Sigmoid colon (tissue), 7 donors: Measurements from ENCODE around the gene PTCH1. TPM values are rescaled to one million over a fixed set of nuclear protein-coding genes. Genes with fewer than 3 reads are reported as not detected.

Experiments
- DNase-seq: peaks from one replicate; pipeline ENCODE4 v3.0.0-alpha.2; 2019
- H3K27ac ChIP-seq, 4 donors: fragments of 200-600 bp; sonication (generic); one replicate each; pipeline ENCODE4 v1.5.1; 2016 to 2019; ENCODE audit warnings: mild to moderate bottlenecking in 1 of 4
- H3K27me3 ChIP-seq, 3 donors: fragments of 200-600 bp; sonication (generic); one replicate each; pipeline ENCODE4 v1.5.1; 2019; ENCODE audit warnings: mild to moderate bottlenecking in 1 of 3
- H3K36me3 ChIP-seq, 4 donors: fragments of 200-600 bp; sonication (generic); one replicate each; pipeline ENCODE4 v1.5.1; 2016 to 2019
- H3K4me1 ChIP-seq, 4 donors: fragments of 200-600 bp; sonication (generic); one replicate each; pipeline ENCODE4 v1.5.1; 2017 to 2019
- H3K4me3 ChIP-seq, 4 donors: fragments of 200-600 bp; sonication (generic); one replicate each; pipeline ENCODE4 v1.5.1; 2017 to 2019; ENCODE audit warnings: mild to moderate bottlenecking in 2 of 4, moderate library complexity in 1 of 4
- H3K9me3 ChIP-seq, 4 donors: fragments of 200-600 bp in 3 of 4; sonication (generic) in 3 of 4; one replicate each; pipeline versions ENCODE4 v1.5.1 to v1.6.1; 2013 to 2019
- CTCF ChIP-seq, 4 experiments: fragments of 450-650 bp in 3 of 4; fragments of 200-600 bp in 1 of 4; IDR thresholded peaks; one replicate each; pipeline ENCODE4 v1.5.1; 2016 to 2019; ENCODE audit warnings: antibody characterized with exemption in 4 of 4, mild to moderate bottlenecking in 3 of 4, moderate library complexity in 2 of 4
- EP300 ChIP-seq, 4 donors: sonication (generic); formaldehyde crosslinking; IDR thresholded peaks; one replicate each; pipeline ENCODE4 v1.6.1; 2017; ENCODE audit warnings: antibody characterized with exemption in 4 of 4
- POLR2A ChIP-seq, 2 donors: fragments of 450-650 bp; IDR thresholded peaks; one replicate each; pipeline ENCODE4 v1.6.1; 2016; ENCODE audit warnings: antibody characterized with exemption in 2 of 2, mild to moderate bottlenecking in 2 of 2, moderate library complexity in 2 of 2
- POLR2AphosphoS5 ChIP-seq, 4 donors: sonication (generic); formaldehyde crosslinking; IDR thresholded peaks; one replicate each; pipeline ENCODE4 v1.6.1; 2017; ENCODE audit warnings: antibody characterized with exemption in 4 of 4
- WGBS, 2 donors: extraction: QIAGEN DNeasy Blood & Tissue Kit; methylation state at CpG; one replicate each; pipeline ENCODE4 v1.1.7; 2013; 5-methylcytosine and 5-hydroxymethylcytosine counted together
- intact Hi-C: fragments of 100-400 bp; cut with DNase I; formaldehyde crosslinking; loops from one replicate; pipeline ENCODE4 v1.15.1; 2023
- polyA plus RNA-seq, 3 donors: library from polyadenylated mRNA; stranded (reverse); fragments of 200-250 nt; gene quantifications; one replicate each; pipeline ENCODE4 v1.2.3, GENCODE V29; 2013
- total RNA-seq, 4 donors: library from RNA; depleted of rRNA; stranded (reverse); fragments of >200 nt; gene quantifications; one replicate each; pipeline ENCODE4 v1.1.0, GENCODE V29; 2016
- donor health status: healthy with polysubstance abuse.
- donor health status: Bipolar disorder and iron deficiency.
- donor health status: healthy.

PTCH1 gene
- total and polyA plus RNA-seq, 7 donors, result 2.3 to 10.7 (median 7.2) TPM

- peak overlapping the region; percentile 58 to 86 (median 76) for H3K4me3 ChIP-seq
- peak overlapping the region; percentile 88 to 96 (median 93) for H3K27ac ChIP-seq
- DNase-seq, result peak; percentile 80
- H3K9me3 ChIP-seq, result no peaks in the 10 kb centered on the region
- no peaks in the 10 kb centered on the region for H3K27me3 ChIP-seq
- peaks cover 0 to 26% (median 17%) of the 10 kb centered on the region in 4 donors for H3K4me1 ChIP-seq
- 1% methylated on average over 81 of the region's 81 CpGs for WGBS, 2 donors
- no peaks in the 10 kb centered on the region for H3K36me3 ChIP-seq
- intact Hi-C loops, result loop anchor here (2.0 to 5.0 kb wide), 2 partner anchors 47 to 711 kb away; no protein-coding TSS in a partner anchor
- TF ChIP-seq POLR2AphosphoS5 (IDR thresholded peaks at IDR 0.05) (peak in 3 of 4 donors; percentile 36 to 63 (median 45)), EP300 (IDR thresholded peaks at IDR 0.05) (no peak), CTCF (IDR thresholded peaks at IDR 0.05) (no peak), POLR2A (IDR thresholded peaks at IDR 0.05) (no peak)
These were observed 10.9 kb downstream of the PTCH1 start for GRCh38 chr9:95505717-95506427.

DNA sequence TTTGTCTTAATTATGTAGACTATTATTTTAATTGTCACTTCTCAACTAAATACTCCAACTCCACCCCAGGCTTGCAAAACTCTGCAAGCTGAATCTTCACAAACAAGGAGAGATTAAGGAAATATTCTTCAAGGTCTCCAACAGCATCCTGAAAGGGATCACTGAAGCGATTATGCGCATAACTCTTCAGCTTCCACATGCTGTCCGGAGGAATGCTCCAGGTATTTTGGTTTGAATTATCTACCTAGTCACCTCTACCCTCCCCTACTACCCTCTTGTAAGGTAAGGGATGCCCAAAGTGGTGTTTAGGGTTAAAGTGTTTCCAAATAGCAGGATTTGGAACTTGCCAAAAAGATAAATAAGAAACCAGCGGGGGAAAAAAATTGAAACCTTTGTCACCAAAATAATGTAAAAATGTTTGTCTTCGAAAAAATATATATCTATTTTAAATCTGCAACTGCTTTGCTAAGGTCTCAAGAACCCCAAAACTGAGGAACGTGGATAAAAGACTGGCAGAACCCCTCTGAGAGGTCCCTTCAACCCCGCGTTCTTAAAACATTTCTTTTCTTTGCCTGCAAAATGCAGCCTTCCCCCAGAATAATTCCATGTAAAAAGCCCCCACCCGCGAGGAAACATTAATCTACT lies 11.6 kb downstream of the PTCH1 start:
- peak overlapping the region; percentile 88 to 96 (median 93) for H3K27ac ChIP-seq
- no peak for DNase-seq
- intact Hi-C loops, result loop anchor here (5.0 kb wide), 1 partner anchor 712 kb away; no protein-coding TSS in a partner anchor
- TF ChIP-seq POLR2A (IDR thresholded peaks at IDR 0.05) (no peak), EP300 (IDR thresholded peaks at IDR 0.05) (no peak), CTCF (IDR thresholded peaks at IDR 0.05) (no peak), POLR2AphosphoS5 (IDR thresholded peaks at IDR 0.05) (no peak)
- H3K36me3 ChIP-seq, result no peaks in the 10 kb centered on the region
- peaks cover 0 to 27% (median 18%) of the 10 kb centered on the region in 4 donors for H3K4me1 ChIP-seq
- H3K9me3 ChIP-seq, result no peaks in the 10 kb centered on the region
- H3K4me3 ChIP-seq, result peak overlapping the region; percentile 58 to 86 (median 76)
- 21 to 28% methylated on average over 10 of the region's 10 CpGs for WGBS, 2 donors
- H3K27me3 ChIP-seq, result no peaks in the 10 kb centered on the region

DNA sequence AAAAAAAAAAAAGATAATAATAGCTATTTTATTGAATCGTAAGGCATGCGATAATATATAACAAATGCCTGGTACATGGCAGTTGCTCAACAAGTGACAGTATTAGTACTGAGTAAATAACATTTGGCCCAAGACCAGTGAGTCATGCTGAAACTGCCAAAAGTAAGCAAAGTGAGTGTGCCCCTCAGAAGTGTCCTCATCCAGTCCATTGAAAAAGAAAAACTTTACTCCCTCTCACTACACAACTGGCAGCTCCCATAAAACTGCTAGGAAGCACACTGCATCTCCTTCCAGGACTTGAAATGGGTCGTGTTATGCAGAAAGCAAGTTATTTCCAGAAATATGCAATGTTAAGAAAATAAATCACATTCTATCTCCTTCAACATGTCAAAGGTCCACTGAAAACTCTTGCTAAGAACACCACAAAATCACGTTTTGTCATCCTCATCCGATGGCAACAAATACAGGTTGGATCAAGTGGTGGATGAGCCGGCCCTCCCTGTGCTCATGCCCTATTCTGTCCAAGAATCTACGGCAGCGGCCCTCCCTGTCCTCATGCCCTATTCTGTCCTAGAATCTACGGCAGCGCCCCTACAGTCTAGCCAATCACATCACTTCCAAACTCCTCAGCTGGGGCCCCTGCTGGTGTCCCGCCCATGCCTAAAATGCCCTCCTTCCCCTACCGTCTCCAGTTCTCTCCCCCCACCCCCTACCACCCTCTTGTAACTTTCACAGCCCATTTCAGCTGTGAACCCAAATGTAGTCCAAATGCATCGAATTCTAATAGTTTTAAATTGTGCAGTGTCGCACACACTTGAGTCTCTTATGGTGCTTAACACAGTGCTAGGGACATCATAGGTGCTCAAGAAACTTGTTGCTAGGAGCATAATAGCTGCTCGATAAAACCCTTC lies 12.5 kb downstream of the PTCH1 start:
- H3K4me1 ChIP-seq, result peaks cover 0 to 27% (median 23%) of the 10 kb centered on the region in 4 donors
- H3K27me3 ChIP-seq, result no peaks in the 10 kb centered on the region
- 71 to 72% methylated on average over 15 of the region's 15 CpGs for WGBS, 2 donors
- no peaks in the 10 kb centered on the region for H3K36me3 ChIP-seq
- TF ChIP-seq POLR2AphosphoS5 (IDR thresholded peaks at IDR 0.05) (no peak), EP300 (IDR thresholded peaks at IDR 0.05) (no peak), CTCF (IDR thresholded peaks at IDR 0.05) (no peak), POLR2A (IDR thresholded peaks at IDR 0.05) (no peak)
- intact Hi-C loops, result no loop called here
- DNase-seq, result no peak
- H3K4me3 ChIP-seq, result no peak overlapping the region
- H3K27ac ChIP-seq, result peak overlapping the region in 2 of 4 donors; percentile 4 to 92
- H3K9me3 ChIP-seq, result no peaks in the 10 kb centered on the region

GRCh38 chr9:95503369-95503768 lies 13.4 kb downstream of the PTCH1 start:
- no peaks in the 10 kb centered on the region for H3K36me3 ChIP-seq
- no peak for DNase-seq
- H3K9me3 ChIP-seq, result no peaks in the 10 kb centered on the region
- H3K27ac ChIP-seq, result no peak overlapping the region
- no peaks in the 10 kb centered on the region for H3K27me3 ChIP-seq
- TF ChIP-seq CTCF (IDR thresholded peaks at IDR 0.05) (no peak), POLR2A (IDR thresholded peaks at IDR 0.05) (no peak), POLR2AphosphoS5 (IDR thresholded peaks at IDR 0.05) (no peak), EP300 (IDR thresholded peaks at IDR 0.05) (no peak)
- no peak overlapping the region for H3K4me3 ChIP-seq
- H3K4me1 ChIP-seq, result peaks cover 0 to 35% (median 31%) of the 10 kb centered on the region in 4 donors
- WGBS, 2 donors, result 83% methylated on average over 2 to 6 of the region's 6 CpGs
- intact Hi-C loops, result no loop called here
